ENCODE measurements around the gene SLC5A6. TPM values are rescaled to one million over a fixed set of nuclear protein-coding genes. Genes with fewer than 3 reads are reported as not detected.

Gene SLC5A6
- total RNA-seq, 1 donor from 2014 or later: 58.4 TPM

GRCh38 chr2:27170581-27171337, 41.3 kb downstream of the SLC5A6 start:
- no peak for DNase-seq

- no peak for DNase-seq
Observed at GRCh38 chr2:27164960-27165763, 46.9 kb downstream of the SLC5A6 start.

DNA sequence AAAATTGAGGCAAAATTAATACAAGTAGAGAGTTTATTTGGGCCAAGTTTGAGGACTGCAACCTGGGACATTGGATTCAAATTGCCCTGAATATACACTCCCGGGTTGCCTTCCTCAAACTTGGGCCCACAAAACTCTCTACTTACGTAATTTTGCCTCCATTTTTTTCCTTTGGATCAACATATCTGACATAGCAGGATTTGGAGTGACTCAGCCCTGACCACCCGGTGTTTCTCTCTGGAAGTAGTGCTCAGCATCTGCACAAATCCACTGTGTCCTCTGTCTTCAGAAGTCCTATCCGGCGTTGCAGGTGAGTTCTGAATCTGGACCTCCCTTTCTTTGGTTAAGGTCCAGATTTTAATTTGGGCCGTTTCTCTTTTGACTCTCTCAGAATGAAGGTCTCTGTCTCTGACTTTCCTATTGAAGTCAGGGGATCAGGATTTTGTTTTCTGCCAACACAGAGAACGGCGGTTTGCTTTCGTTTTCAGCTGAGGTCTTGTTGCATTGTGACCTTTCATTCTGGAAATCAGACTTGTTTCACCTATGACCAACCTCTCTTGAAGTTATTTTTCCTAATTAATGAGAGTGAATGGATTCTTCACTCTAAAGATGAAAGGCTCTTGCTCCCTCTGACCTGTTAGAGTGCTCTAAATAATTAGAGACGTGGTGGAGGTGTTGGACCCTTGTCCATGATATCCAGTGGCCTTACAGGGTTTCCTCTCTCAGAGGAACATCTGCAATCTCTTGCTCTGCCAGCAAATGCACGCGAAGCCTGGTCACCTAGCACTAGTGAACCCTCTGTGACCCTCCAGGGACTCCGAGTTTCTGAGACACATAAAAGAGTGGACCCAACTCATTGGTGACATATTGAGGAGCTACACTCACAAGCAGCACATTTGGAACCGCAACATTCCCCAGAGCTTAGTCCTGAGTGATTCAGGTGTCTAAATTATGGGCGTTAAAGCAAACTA, 49.6 kb downstream of the SLC5A6 start:
- DNase-seq: no peak

DNA sequence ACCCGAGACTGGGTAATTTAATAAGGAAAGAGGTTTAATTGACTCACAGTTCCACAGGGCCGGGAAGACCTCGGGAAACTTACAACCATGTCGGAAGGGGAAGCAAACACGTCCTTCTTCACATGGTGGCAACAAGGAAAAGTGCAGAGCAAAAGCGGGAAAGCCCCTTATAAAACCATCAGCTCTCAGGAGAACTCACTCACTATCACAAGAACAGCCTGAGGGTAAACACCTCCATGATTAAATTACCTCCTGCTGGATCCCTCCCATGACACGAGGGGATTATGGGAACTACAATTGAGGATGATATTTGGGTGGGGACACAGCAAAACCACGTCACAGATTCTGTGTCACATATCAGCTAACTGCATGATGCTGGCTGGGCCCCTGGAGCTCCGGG, 51.9 kb downstream of the SLC5A6 start:
- no peak for DNase-seq

DNA sequence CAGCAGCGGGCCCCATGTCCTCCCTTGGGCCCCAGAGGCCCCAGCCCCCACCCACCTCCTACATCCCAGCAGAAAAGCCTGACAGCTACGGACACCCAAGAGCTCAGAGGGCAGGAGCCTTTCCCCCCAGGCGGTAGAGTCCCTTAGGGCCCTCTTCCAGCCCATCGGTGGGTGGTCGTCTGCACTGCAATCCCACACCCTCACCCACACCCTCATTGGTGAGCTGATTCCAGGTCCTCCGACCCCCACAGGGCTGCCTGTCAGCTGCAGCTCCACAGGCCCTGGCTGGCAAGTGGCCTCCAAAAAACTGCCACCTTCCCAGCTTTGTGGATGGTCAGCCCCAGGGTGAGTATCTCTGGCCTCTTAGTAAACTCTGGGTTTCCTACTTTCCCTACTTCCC, 52.8 kb downstream of the SLC5A6 start:
- DNase-seq: no peak

DNA sequence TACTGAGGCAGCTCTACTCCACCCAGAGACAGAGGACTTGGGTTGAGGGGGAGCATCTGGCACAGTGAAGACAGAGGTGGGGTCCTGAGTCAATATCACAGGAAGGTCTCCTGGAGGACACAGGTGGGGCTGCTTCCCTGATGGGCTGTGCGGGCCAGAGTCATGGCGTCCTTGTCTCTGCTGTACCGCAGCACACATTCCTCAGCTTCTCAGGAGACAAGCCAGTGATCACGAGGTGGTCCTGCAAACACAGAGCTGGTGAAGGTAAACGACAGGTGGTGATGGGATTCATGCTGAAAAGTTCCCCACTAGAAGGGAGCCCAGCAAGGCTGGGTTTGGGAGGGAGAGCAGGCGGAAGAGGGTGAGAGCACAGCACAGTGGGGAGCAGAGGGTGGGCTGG, 53.6 kb downstream of the SLC5A6 start:
- DNase-seq: no peak

DNA sequence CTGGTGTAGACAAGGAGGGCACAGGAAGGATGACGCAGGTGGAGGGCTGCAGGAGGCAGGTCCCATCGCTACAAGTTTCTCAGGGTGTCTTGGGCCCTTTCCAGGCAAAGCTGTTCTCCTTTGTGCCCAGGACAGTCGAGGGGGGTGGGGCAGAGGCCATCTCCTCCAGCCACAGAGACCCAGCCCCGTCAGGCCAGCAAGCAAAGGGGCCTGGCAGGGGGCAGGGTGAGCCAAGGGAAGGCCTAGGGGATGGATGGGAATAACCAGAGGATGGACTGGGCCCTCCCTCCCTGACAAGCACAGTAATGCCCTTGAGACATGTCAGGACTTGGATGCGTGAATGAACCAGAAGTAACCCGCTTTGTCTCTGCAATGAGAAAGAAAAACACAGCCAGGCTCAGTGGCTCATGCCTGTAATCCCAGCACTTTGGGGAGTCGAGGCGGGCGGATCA, 57.0 kb downstream of the SLC5A6 start:
- DNase-seq: no peak

GRCh38 chr2:27154488-27154887, 57.6 kb downstream of the SLC5A6 start:
- no peak for DNase-seq

DNA sequence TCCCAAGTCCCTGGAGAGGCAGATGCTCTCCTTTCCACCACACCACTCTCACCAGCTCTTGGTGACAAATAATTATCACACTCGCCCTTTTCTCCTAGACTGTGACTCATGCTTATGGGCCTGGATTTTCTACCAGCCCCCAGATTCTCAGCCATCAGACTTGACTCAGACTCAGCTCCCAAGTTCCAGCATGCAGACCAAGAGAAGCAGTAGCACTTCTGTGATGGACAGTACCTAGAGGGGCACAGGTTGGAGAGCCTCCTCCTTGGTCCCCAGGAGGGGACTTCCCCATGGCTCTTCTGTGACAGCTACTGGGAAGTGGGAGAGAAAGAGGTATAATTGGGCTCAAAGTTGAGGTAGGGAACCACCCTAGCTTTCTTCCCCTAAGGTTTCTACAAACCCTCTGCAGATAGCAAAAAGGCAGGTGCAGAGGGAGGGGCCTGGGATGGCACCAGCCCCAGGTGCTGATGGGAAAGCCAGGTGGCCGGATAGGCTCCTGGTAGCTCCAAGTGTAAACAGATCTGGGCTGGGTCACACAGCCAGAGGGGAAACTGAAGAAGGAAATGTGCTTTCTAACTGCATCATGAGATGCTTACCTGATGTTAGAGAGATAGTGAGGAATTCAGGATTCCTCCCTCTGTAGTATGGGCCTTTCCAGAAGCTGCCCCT, 59.1 kb downstream of the SLC5A6 start:
- no peak for DNase-seq

GRCh38 chr2:27152102-27152795, 59.8 kb downstream of the SLC5A6 start:
- no peak for DNase-seq

DNA sequence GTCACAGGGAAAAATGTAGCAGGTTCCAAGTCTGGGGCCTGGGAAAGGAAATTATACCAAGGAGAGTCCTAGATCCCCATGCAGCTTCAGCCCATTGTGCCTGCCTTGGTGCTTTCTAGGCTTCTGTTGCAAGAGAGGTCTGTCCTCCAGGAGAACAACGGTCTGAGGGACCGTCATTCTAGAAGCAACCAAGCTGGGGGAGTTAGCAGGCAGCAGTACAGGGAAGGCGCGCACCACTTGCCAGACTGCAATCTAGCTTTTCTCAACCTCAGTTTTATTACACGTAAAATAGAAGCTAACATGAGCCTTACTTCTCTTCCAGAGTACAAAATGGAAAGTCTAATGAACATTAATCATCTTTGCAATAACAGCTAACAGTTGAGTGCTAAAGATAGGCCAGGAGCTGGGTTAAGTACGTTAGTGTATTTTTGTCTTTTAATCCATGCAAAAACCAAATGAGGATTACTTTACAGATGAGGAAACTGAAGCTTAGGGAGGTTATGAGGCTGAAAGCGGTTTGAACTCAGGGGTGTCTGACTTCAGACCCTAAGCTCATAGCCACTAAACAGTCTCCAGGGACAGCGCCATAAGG, 61.3 kb downstream of the SLC5A6 start:
- DNase-seq: no peak

Other genes with a start within 250 kb of the SLC5A6 start
- 0.17 and 1.3 TPM in 2 replicates for gene MAPRE3, start 241.6 kb downstream of the SLC5A6 start, total RNA-seq
- 23.5 and 33.4 TPM in 2 replicates for gene TMEM214, start 179.3 kb downstream of the SLC5A6 start, total RNA-seq
- 17.0 and 19.7 TPM in 2 replicates for gene AGBL5, start 160.6 kb downstream of the SLC5A6 start, total RNA-seq
- 323 and 569 TPM in 2 replicates for gene OST4, start 140.6 kb downstream of the SLC5A6 start, total RNA-seq
- gene EMILIN1, start 133.7 kb downstream of the SLC5A6 start, total RNA-seq: 33.7 and 41.9 TPM in 2 replicates
- 4.8 and 5.5 TPM in 2 replicates for gene KHK, start 125.5 kb downstream of the SLC5A6 start, total RNA-seq
- 4.8 TPM in 2 replicates for gene CGREF1, start 93.1 kb downstream of the SLC5A6 start, total RNA-seq
- gene ABHD1, start 88.5 kb downstream of the SLC5A6 start, total RNA-seq: not detected in 2 replicates
- gene PREB, start 77.6 kb downstream of the SLC5A6 start, total RNA-seq: 46.4 and 46.8 TPM in 2 replicates
- not detected in 2 replicates for gene PRR30, start 72.9 kb downstream of the SLC5A6 start, total RNA-seq
- gene TCF23, start 63.3 kb downstream of the SLC5A6 start, total RNA-seq: not detected in 2 replicates
- gene ATRAID, start 227 bp downstream of the SLC5A6 start, total RNA-seq: 111 and 181 TPM in 2 replicates
- 33.5 and 69.8 TPM in 2 replicates for gene CAD, start 5.1 kb upstream of the SLC5A6 start, total RNA-seq
- gene SLC30A3, start 50.8 kb upstream of the SLC5A6 start, total RNA-seq: 17.9 and 25.8 TPM in 2 replicates
- gene DNAJC5G, start 63.2 kb upstream of the SLC5A6 start, total RNA-seq: 0.93 and 2.7 TPM in 2 replicates
- 0.74 and 1.2 TPM in 2 replicates for gene TRIM54, start 70.2 kb upstream of the SLC5A6 start, total RNA-seq
- 0.37 and 1.0 TPM in 2 replicates for gene UCN, start 96.2 kb upstream of the SLC5A6 start, total RNA-seq
- 48.6 and 64.3 TPM in 2 replicates for gene MPV17, start 110.8 kb upstream of the SLC5A6 start, total RNA-seq
- 26.7 and 37.4 TPM in 2 replicates for gene GTF3C2, start 144.5 kb upstream of the SLC5A6 start, total RNA-seq
- gene EIF2B4, start 158.1 kb upstream of the SLC5A6 start, total RNA-seq: 27.1 and 29.3 TPM in 2 replicates
- gene SNX17, start 158.3 kb upstream of the SLC5A6 start, total RNA-seq: 143 and 158 TPM in 2 replicates
- 8.0 and 9.3 TPM in 2 replicates for gene ZNF513, start 168.5 kb upstream of the SLC5A6 start, total RNA-seq
- gene PPM1G, start 197.3 kb upstream of the SLC5A6 start, total RNA-seq: 109 and 164 TPM in 2 replicates
- gene NRBP1, start 216.4 kb upstream of the SLC5A6 start, total RNA-seq: 122 and 132 TPM in 2 replicates
- gene KRTCAP3, start 230.1 kb upstream of the SLC5A6 start, total RNA-seq: 0.47 and 0.51 TPM in 2 replicates